K562 (cell line): ENCODE measurements around the gene RPS6KA2. TPM values are rescaled to one million over a fixed set of nuclear protein-coding genes. Genes with fewer than 3 reads are reported as not detected.

Experiments used
- ATAC-seq: fragments of 200-7000 bp; cut with Tn5 transposase; 3 replicates; pipeline ENCODE4 v1.9.1; 2020; ENCODE audit warnings: moderate library complexity
- BruUV-seq: library from RNA; stranded (reverse); fragments of 400-500 nt; replicated peaks from 2 replicates; lab custom pipeline; 2021; lab: Mats Ljungman, UMichigan
- CTCF ChIA-PET: fragments of 300-600 bp; formaldehyde crosslinking; extraction: SDS; loops from one replicate; lab custom pipeline; 2021; ENCODE audit warnings: low intra/inter-chr PET ratio; lab: Yijun Ruan, JAX
- POLR2A ChIA-PET: fragments of 300-600, 350-650 bp; sonication (Branson Sonifier 250); formaldehyde crosslinking; extraction: SDS; loops from one replicate; lab custom pipeline; 2021; ENCODE audit warnings: antibody characterized with exemption, inconsistent platforms; lab: Yijun Ruan, JAX
- DNase-seq, 4 experiments: peaks; one replicate each; pipeline versions ENCODE4 v3.0.0 to v3.0.0-alpha.2; 2011 to 2018; ENCODE audit warnings: low spot score in 3 of 4, mixed read lengths in 3 of 4; ENCODE audit errors: extremely low read depth in 1 of 4
- FAIRE-seq: peaks from 2 replicates; lab custom pipeline; 2011; peaks lifted over from hg19 to GRCh38; lab: Jason Lieb, UNC
- H2AFZ ChIP-seq: 2 replicates; pipeline ENCODE4 v1.6.0; 2011; ENCODE audit warnings: low read depth, low read length, control low read depth, inconsistent platforms
- H3K27ac ChIP-seq: fragments of 200-600 bp; 3 replicates; pipeline ENCODE4 v1.8.0; 2011; ENCODE audit warnings: low read depth, mild to moderate bottlenecking, control low read depth, inconsistent platforms, low read length, moderate library complexity, mixed read lengths; ENCODE audit errors: extremely low read depth
- H3K27me3 ChIP-seq, 2 experiments: fragments of 300-600 bp in 1 of 2; 2 replicates in 1 of 2; 3 replicates in 1 of 2; pipeline versions ENCODE4 v1.6.0 to v1.8.0; 2011; ENCODE audit warnings: inconsistent platforms in 2 of 2, low read length in 2 of 2, mild to moderate bottlenecking in 1 of 2, mixed read lengths in 1 of 2, moderate library complexity in 1 of 2; ENCODE audit not compliant: control insufficient read depth in 2 of 2, insufficient read depth in 2 of 2
- H3K36me3 ChIP-seq: fragments of 300-600 bp; 3 replicates; pipeline ENCODE4 v1.8.0; 2011; ENCODE audit warnings: mild to moderate bottlenecking, low read length, inconsistent platforms; ENCODE audit not compliant: control insufficient read depth, insufficient read depth
- H3K4me1 ChIP-seq, 2 experiments: fragments of 200-600 bp in 1 of 2; replicated peaks in 1 of 2; 2 replicates in 1 of 2; 3 replicates in 1 of 2; pipeline versions ENCODE4 v1.5.1 to v1.8.0; 2011; ENCODE audit warnings: inconsistent platforms in 2 of 2, low read length in 2 of 2, mild to moderate bottlenecking in 1 of 2, mixed read lengths in 1 of 2, moderate library complexity in 1 of 2; ENCODE audit not compliant: control insufficient read depth in 2 of 2, insufficient read depth in 2 of 2
- H3K4me2 ChIP-seq: 2 replicates; pipeline ENCODE4 v1.6.1; 2011; ENCODE audit warnings: low read length, control low read depth, inconsistent platforms, mixed read lengths; ENCODE audit not compliant: insufficient read depth
- H3K4me3 ChIP-seq: fragments of 200-600 bp; sonication (generic), shearing (Covaris generic); 2 replicates; pipeline ENCODE4 v1.5.1; 2016; ENCODE audit warnings: control low read depth, inconsistent platforms
- H3K79me2 ChIP-seq: fragments of 200-600 bp; 3 replicates; pipeline ENCODE4 v1.8.0; 2011; ENCODE audit warnings: low read length, inconsistent platforms; ENCODE audit not compliant: control insufficient read depth, insufficient read depth
- H3K9ac ChIP-seq, 2 experiments: 2 replicates each; pipeline versions ENCODE4 v1.6.0 to v1.6.1; 2011; ENCODE audit warnings: low read depth in 2 of 2, low read length in 2 of 2, control low read depth in 1 of 2, inconsistent platforms in 1 of 2, mild to moderate bottlenecking in 1 of 2, mixed read lengths in 1 of 2; ENCODE audit not compliant: insufficient read depth in 1 of 2
- H3K9me1 ChIP-seq: one replicate; pipeline ENCODE4 v1.6.0; 2011; ENCODE audit warnings: inconsistent platforms, mild to moderate bottlenecking, low read length, moderate library complexity; ENCODE audit not compliant: control insufficient read depth, insufficient read depth
- H3K9me3 ChIP-seq: replicated peaks from 2 replicates; pipeline ENCODE4 v1.5.1; 2011; ENCODE audit warnings: low read depth, low read length, inconsistent platforms; ENCODE audit not compliant: control insufficient read depth, insufficient read depth
- H4K20me1 ChIP-seq: replicated peaks from 2 replicates; pipeline ENCODE4 v1.6.1; 2011; ENCODE audit warnings: low read length, inconsistent platforms, mixed read lengths; ENCODE audit not compliant: control insufficient read depth, insufficient read depth
- CBX3 ChIP-seq, 2 experiments: IDR thresholded peaks; 1 replicate in 1 of 2; 2 replicates in 1 of 2; pipeline ENCODE4 v1.6.1; 2012; ENCODE audit warnings: inconsistent platforms in 2 of 2, low read length in 2 of 2, borderline replicate concordance in 1 of 2, control low read depth in 1 of 2
- DNMT1 ChIP-seq: fragments of 450-650 bp; IDR thresholded peaks from 2 replicates; pipeline ENCODE4 v1.6.1; 2016; ENCODE audit warnings: antibody characterized with exemption, mild to moderate bottlenecking
- MYNN ChIP-seq, 2 experiments: sonication (generic); formaldehyde crosslinking in 1 of 2; IDR thresholded peaks; 2 replicates each; pipeline versions ENCODE4 v1.5.0 to v1.6.1; 2016 to 2020; ENCODE audit warnings: antibody characterized with exemption in 1 of 2, missing genetic modification reagents in 1 of 2
- NFIC ChIP-seq: fragments of 450-650 bp; IDR thresholded peaks from 2 replicates; pipeline ENCODE4 v1.6.1; 2017; ENCODE audit warnings: mild to moderate bottlenecking, inconsistent platforms
- PRMT5 ChIP-seq: sonication (generic); formaldehyde crosslinking; IDR thresholded peaks from 2 replicates; pipeline ENCODE4 v1.5.0; 2020; ENCODE audit warnings: missing genetic modification reagents
- SMARCA4 ChIP-seq: fragments of 450-650 bp; IDR thresholded peaks from 2 replicates; pipeline ENCODE4 v1.6.1; 2016
- TFE3 ChIP-seq: fragments of 450-650 bp; formaldehyde crosslinking; IDR thresholded peaks from 2 replicates; pipeline ENCODE4 v1.4.0; 2020; ENCODE audit warnings: mild to moderate bottlenecking, mixed read lengths
- ZNF280A ChIP-seq: fragments of 450-650 bp; IDR thresholded peaks from 2 replicates; pipeline ENCODE4 v1.6.1; 2018; ENCODE audit warnings: mild to moderate bottlenecking, low read depth; ENCODE audit not compliant: partially characterized antibody
- WGBS: fragments of 100-300 bp; shearing (Covaris generic); methylation state at CpG from one replicate; pipeline ENCODE4 v1.1.6; 2016; ENCODE audit warnings: low coverage, mixed read lengths; ENCODE audit not compliant: insufficient coverage; ENCODE audit errors: missing lambda C conversion rate; 5-methylcytosine and 5-hydroxymethylcytosine counted together
- in situ Hi-C: fragments of 300-500 bp; cut with MboI; formaldehyde crosslinking; loops from 4 replicates; pipeline ENCODE4 v1.15.0; 2018; ENCODE audit warnings: inconsistent platforms, mixed read lengths
- intact Hi-C: fragments of 100-400 bp; cut with micrococcal nuclease; formaldehyde crosslinking; loops from 2 replicates; pipeline ENCODE4 v1.14.2; 2022
- polyA plus RNA-seq, 8 experiments: library from polyadenylated mRNA; depleted of rRNA in 4 of 8; stranded (reverse) in 5 of 8; unstranded in 3 of 8; fragments of >200 nt; fragmentation: Nextera tagmentation in 2 of 8; fragmentation: Illumina TruSeq in 1 of 8; extraction: Ambion mirVana in 2 of 8; extraction: Trizol in 1 of 8; gene quantifications; 2 replicates each; pipeline versions ENCODE4 v1.2.1 to v1.2.3, GENCODE V29; 2011 to 2014; ENCODE audit warnings: inconsistent platforms in 1 of 8, missing spikeins in 1 of 8
- total RNA-seq, 7 experiments: library from RNA; depleted of rRNA in 6 of 7; stranded (reverse); fragments of >200 nt in 6 of 7; fragmentation: Illumina TruSeq in 2 of 7; extraction: Trizol in 2 of 7; gene quantifications; 2 replicates each; pipeline versions ENCODE4 v1.2.1 to v1.2.3, GENCODE V29; 2011 to 2021; ENCODE audit warnings: low replicate concordance in 1 of 7
- TF ChIP-seq, protein P1 (sequence below): fragments of 450-650 bp; formaldehyde crosslinking; IDR thresholded peaks from 2 replicates; pipeline ENCODE4 v1.4.0; 2020; ENCODE audit warnings: mild to moderate bottlenecking, moderate library complexity

RPS6KA2 gene
- total and polyA plus RNA-seq, 9 of the 15 experiments (the other 6 are each of a cell fraction or from before 2014, with no cell fraction given) = 0.29 to 1.00 (median 0.53) TPM

DNA sequence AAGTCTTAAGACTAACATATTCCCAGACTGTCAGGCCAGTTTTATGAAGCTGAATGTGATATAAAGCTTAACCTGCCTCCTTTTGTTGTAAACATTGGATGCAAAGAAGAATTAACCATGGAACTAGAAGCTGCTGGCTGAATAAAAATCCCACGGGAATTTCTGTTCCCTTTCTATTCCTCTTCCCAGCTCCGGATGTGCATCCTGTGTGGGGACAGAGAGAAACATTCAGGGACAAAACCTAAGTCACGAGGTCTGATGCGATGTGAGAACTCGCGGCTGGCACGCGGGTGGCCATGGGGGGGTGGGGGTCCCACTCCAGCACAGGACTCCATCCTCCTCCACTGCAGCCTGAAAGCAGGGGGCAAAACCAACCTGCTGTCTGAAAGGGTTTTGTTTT, 72.7 kb downstream of the RPS6KA2 start:
- no peaks in the 10 kb centered on the region for H3K9me1 ChIP-seq
- H3K9me3 ChIP-seq = no peaks in the 10 kb centered on the region
- intact Hi-C loops (no loop called here), in situ Hi-C loops (no loop called here)
- 0% methylated on average over 8 of the region's 8 CpGs for WGBS
- no peaks in the 10 kb centered on the region for H3K36me3 ChIP-seq
- no peak for DNase-seq
- H3K4me3 ChIP-seq = no peak overlapping the region
- TF ChIP-seq SMARCA4 (no peak), CBX3 (IDR thresholded peaks at IDR 0.05; ENCODE audit: borderline replicate concordance in 1 of 2, low read length in 2 of 2) (no peak), ZNF280A (no peak), TFE3 (CRISPR knock-in tag) (peak; percentile 27; the same call in 1 of the 2 replicates), DNMT1 (no peak), MYNN (IDR thresholded peaks at IDR 0.05) (no peak), MYNN (CRISPR knock-in tag; IDR thresholded peaks at IDR 0.05) (no peak), NFIC (no peak), PRMT5 (CRISPR knock-in tag) (no peak)
- TF ChIP-seq, protein P1, sequence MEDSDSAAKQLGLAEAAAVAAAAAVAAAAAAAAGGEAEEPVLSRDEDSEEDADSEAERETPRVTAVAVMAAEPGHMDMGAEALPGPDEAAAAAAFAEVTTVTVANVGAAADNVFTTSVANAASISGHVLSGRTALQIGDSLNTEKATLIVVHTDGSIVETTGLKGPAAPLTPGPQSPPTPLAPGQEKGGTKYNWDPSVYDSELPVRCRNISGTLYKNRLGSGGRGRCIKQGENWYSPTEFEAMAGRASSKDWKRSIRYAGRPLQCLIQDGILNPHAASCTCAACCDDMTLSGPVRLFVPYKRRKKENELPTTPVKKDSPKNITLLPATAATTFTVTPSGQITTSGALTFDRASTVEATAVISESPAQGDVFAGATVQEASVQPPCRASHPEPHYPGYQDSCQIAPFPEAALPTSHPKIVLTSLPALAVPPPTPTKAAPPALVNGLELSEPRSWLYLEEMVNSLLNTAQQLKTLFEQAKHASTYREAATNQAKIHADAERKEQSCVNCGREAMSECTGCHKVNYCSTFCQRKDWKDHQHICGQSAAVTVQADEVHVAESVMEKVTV (CRISPR knock-in tag) = no peak
- no peak for FAIRE-seq
- no peak overlapping the region for H2AFZ ChIP-seq
- H3K9ac ChIP-seq = no peak overlapping the region
- no peak overlapping the region for H3K4me2 ChIP-seq
- no peak overlapping the region for H3K27ac ChIP-seq
- H3K79me2 ChIP-seq = no peaks in the 10 kb centered on the region
- CTCF ChIA-PET = no interaction called here
- peaks cover 37 to 64% of the 10 kb centered on the region in 2 experiments for H3K27me3 ChIP-seq
- H4K20me1 ChIP-seq = no peaks in the 10 kb centered on the region
- no TSS peak for BruUV-seq
- H3K4me1 ChIP-seq = peaks cover 0 to 3% of the 10 kb centered on the region in 2 experiments; a peak in 1 of 5 replicates
- no peak for ATAC-seq
- POLR2A ChIA-PET = interaction anchor here (0.8 to 1.4 kb wide), 2 partner anchors 13 to 76 kb away, joined by 3 to 4 read pairs; no protein-coding TSS in a partner anchor
